ENCODE data around the gene SYCE1L. TPM values are rescaled to one million over a fixed set of nuclear protein-coding genes. Genes with fewer than 3 reads are reported as not detected.
A peak's percentile ranks its signal among the peaks of the same experiment; 100 is the strongest.

Gene SYCE1L
- total RNA-seq, 4 donors from 2014 or later, result 0.76 to 1.1 TPM; not detected in 2

GRCh38 chr16:77166726-77167125 is 32.5 kb upstream of the SYCE1L start:
- peaks cover 0 to 25% (median 0%) of the 10 kb centered on the region in 4 donors for H3K27me3 ChIP-seq
- H3K36me3 ChIP-seq, result no peaks in the 10 kb centered on the region
- H3K9me3 ChIP-seq, result no peaks in the 10 kb centered on the region
- no peak overlapping the region for H3K4me3 ChIP-seq
- DNase-seq, result no peak
- no peaks in the 10 kb centered on the region for H3K4me1 ChIP-seq
- TF ChIP-seq POLR2A (IDR thresholded peaks at IDR 0.05), result no peak
- TF ChIP-seq CTCF (IDR thresholded peaks at IDR 0.05), result no peak
- WGBS, 2 donors, result 54 to 63% methylated on average over 2 of the region's 2 CpGs
- intact Hi-C loops (cut with DNase I), result loop anchor here (10.0 kb wide), 1 partner anchor 1372 kb away; no protein-coding TSS in a partner anchor
- H3K27ac ChIP-seq, result no peak overlapping the region

DNA sequence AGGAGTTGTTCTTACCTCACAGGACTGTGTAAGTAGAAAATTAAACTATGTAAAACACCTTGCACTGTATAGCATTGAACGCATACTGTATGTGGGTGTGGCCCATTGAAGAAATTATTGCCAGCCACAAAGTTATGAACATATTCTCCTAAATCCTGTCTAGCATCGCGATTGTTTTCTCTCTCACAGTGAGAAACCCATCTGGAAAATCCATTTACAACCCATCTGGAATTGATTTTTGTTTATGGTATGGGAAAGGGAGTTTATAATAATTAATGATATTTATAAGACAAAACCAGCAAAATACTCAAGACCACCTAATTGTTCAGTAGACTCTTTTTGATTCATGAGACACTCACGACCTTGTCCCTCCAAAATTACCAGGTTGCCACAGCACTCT is 30.3 kb upstream of the SYCE1L start:
- WGBS, 2 donors, result 49 to 59% methylated on average over 4 of the region's 4 CpGs
- Histone ChIP-seq H3K27me3 (peaks cover 0 to 25% (median 0%) of the 10 kb centered on the region in 4 donors), H3K36me3 (no peaks in the 10 kb centered on the region), H3K9me3 (no peaks in the 10 kb centered on the region), H3K4me1 (no peaks in the 10 kb centered on the region), H3K27ac (no peak overlapping the region), H3K4me3 (no peak overlapping the region)
- no peak for DNase-seq
- intact Hi-C loops (cut with DNase I), result loop anchor here (10.0 kb wide), 1 partner anchor 1374 kb away; no protein-coding TSS in a partner anchor
- no peak for TF ChIP-seq POLR2A (IDR thresholded peaks at IDR 0.05)
- TF ChIP-seq CTCF (IDR thresholded peaks at IDR 0.05), result no peak

GRCh38 chr16:77169650-77170236 is 29.5 kb upstream of the SYCE1L start:
- 5% methylated on average over 5 of the region's 6 CpGs for WGBS, 2 donors
- Histone ChIP-seq H3K9me3 (no peaks in the 10 kb centered on the region), H3K36me3 (no peaks in the 10 kb centered on the region), H3K27ac (no peak overlapping the region), H3K4me3 (no peak overlapping the region), H3K4me1 (no peaks in the 10 kb centered on the region), H3K27me3 (peaks cover 0 to 33% (median 0%) of the 10 kb centered on the region in 4 donors)
- intact Hi-C loops (cut with DNase I), result loop anchor here (10.0 kb wide), 1 partner anchor 1375 kb away; no protein-coding TSS in a partner anchor
- TF ChIP-seq POLR2A (IDR thresholded peaks at IDR 0.05) (no peak), CTCF (IDR thresholded peaks at IDR 0.05) (peak in 5 of 6 experiments; percentile 34 to 62 (median 50))
- no peak for DNase-seq

DNA sequence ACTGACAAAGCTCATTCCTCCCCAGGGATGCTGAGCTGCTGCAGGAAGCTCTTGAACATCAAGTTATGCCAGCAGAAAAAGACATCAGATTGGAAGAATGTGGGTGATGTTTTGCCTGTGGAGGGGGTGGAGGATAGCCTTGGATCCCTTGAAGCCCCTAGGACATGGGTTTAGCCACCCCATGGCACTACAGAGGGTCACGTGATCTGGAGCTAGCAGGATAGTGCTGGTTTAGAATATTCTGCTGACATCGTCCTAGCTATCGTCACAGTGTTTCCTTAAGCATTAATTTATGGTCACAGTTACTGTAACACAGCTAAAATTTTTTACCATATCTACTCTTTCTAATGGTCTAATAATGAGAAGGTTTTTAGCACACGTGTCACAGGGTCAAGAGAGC is 28.4 kb upstream of the SYCE1L start:
- TF ChIP-seq CTCF (IDR thresholded peaks at IDR 0.05), result no peak
- TF ChIP-seq POLR2A (IDR thresholded peaks at IDR 0.05), result no peak
- Histone ChIP-seq H3K27me3 (peaks cover 0 to 36% (median 1%) of the 10 kb centered on the region in 4 donors), H3K4me3 (no peak overlapping the region), H3K36me3 (no peaks in the 10 kb centered on the region), H3K4me1 (no peaks in the 10 kb centered on the region), H3K9me3 (no peaks in the 10 kb centered on the region), H3K27ac (no peak overlapping the region)
- whole genome bisulfite sequencing, 2 donors, result 55 to 59% methylated on average over 4 of the region's 4 CpGs
- intact Hi-C loops (cut with DNase I), result no loop called here
- DNase-seq, result no peak

- Histone ChIP-seq H3K27me3 (peaks cover 0 to 36% (median 2%) of the 10 kb centered on the region in 4 donors), H3K4me1 (no peaks in the 10 kb centered on the region), H3K36me3 (no peaks in the 10 kb centered on the region), H3K9me3 (no peaks in the 10 kb centered on the region), H3K27ac (no peak overlapping the region), H3K4me3 (no peak overlapping the region)
- WGBS, 2 donors, result 44 to 53% methylated on average over 5 of the region's 5 CpGs
- no peak for TF ChIP-seq POLR2A (IDR thresholded peaks at IDR 0.05)
- TF ChIP-seq CTCF (IDR thresholded peaks at IDR 0.05), result peak; percentile 24 to 73 (median 64)
- DNase-seq, result no peak
- intact Hi-C loops (cut with DNase I), result no loop called here
These were observed 27.2 kb upstream of the SYCE1L start for GRCh38 chr16:77171745-77172635.
